HCT116 (cell line): ENCODE measurements around the gene PPP1R13L. TPM values are rescaled to one million over a fixed set of nuclear protein-coding genes. Genes with fewer than 3 reads are reported as not detected.

Experiments used
- ATAC-seq: fragments of 200-7000 bp; cut with Tn5 transposase; 2 replicates; pipeline ENCODE4 v1.9.1; 2020; ENCODE audit warnings: mild to moderate bottlenecking, moderate library complexity
- BruUV-seq: library from RNA; stranded (reverse); fragments of 400-500 nt; replicated peaks from 2 replicates; lab custom pipeline; 2021; lab: Mats Ljungman, UMichigan
- CTCF ChIA-PET: fragments of 300-600 bp; sonication (Branson Sonifier 250); formaldehyde crosslinking; loops from one replicate; lab custom pipeline; 2021; ENCODE audit warnings: antibody characterized with exemption; lab: Charles Lee
- POLR2A ChIA-PET: fragments of 300-600, 350-600 bp; sonication (Branson Sonifier 250); formaldehyde crosslinking; loops from one replicate; lab custom pipeline; 2021; ENCODE audit warnings: antibody characterized with exemption; lab: Charles Lee
- RAD21 ChIA-PET, 2 experiments: fragments of 300-600 bp; sonication (Branson Sonifier 250); formaldehyde crosslinking; loops; one replicate each; lab custom pipeline; 2023; ENCODE audit warnings: low total read pairs in 2 of 2; ENCODE audit not compliant: uncharacterized antibody in 2 of 2, unreplicated experiment in 2 of 2, low non-redundant PET in 1 of 2; lab: Charles Lee
- DNase-seq: peaks from one replicate; pipeline ENCODE4 v3.0.0-alpha.2; 2010; ENCODE audit warnings: low read depth, low spot score
- H2AFZ ChIP-seq: fragments of 200-600 bp; shearing (Covaris generic), sonication (generic); 2 replicates; pipeline ENCODE4 v1.6.1; 2017; ENCODE audit warnings: low read depth, mixed run types, mixed read lengths, antibody characterized with exemption, low read length; ENCODE audit not compliant: poor library complexity, severe bottlenecking
- H3K27ac ChIP-seq: 2 replicates; pipeline ENCODE4 v1.5.1; 2012; ENCODE audit warnings: low read depth, low read length
- H3K27me3 ChIP-seq: fragments of 200-600 bp; sonication (generic); 2 replicates; pipeline ENCODE4 v1.6.1; 2016; ENCODE audit warnings: mixed run types, low read length, mixed read lengths; ENCODE audit not compliant: insufficient read depth
- H3K36me3 ChIP-seq, 2 experiments: fragments of 200-500 bp in 1 of 2; fragments of 200-600 bp in 1 of 2; sonication (Bioruptor generic) in 1 of 2; sonication (generic) in 1 of 2; 2 replicates each; pipeline versions ENCODE4 v1.5.1 to v1.6.1; 2014 to 2016; ENCODE audit warnings: low read length in 2 of 2, inconsistent platforms in 1 of 2, mixed read lengths in 1 of 2, mixed run types in 1 of 2; ENCODE audit not compliant: insufficient read depth in 2 of 2, control insufficient read depth in 1 of 2
- H3K4me1 ChIP-seq, 2 experiments: fragments of 200-600 bp in 1 of 2; sonication (generic) in 1 of 2; 2 replicates each; pipeline versions ENCODE4 v1.5.1 to v1.6.1; 2012 to 2017; ENCODE audit warnings: low read length in 2 of 2, inconsistent platforms in 1 of 2, mild to moderate bottlenecking in 1 of 2, mixed read lengths in 1 of 2, mixed run types in 1 of 2, moderate library complexity in 1 of 2; ENCODE audit not compliant: insufficient read depth in 2 of 2, control insufficient read depth in 1 of 2
- H3K4me2 ChIP-seq: fragments of 200-600 bp; sonication (generic); 2 replicates; pipeline ENCODE4 v1.6.1; 2017; ENCODE audit warnings: mixed run types, low read length, mixed read lengths
- H3K4me3 ChIP-seq, 2 experiments: fragments of 200-600 bp in 1 of 2; sonication (generic) in 1 of 2; replicated peaks in 1 of 2; 2 replicates each; pipeline ENCODE4 v1.5.1; 2011 to 2016; ENCODE audit warnings: low read length in 2 of 2, control low read depth in 1 of 2, low read depth in 1 of 2, mild to moderate bottlenecking in 1 of 2, mixed read lengths in 1 of 2, mixed run types in 1 of 2
- H3K79me2 ChIP-seq: fragments of 200-600 bp; sonication (generic); 2 replicates; pipeline ENCODE4 v1.6.1; 2017; ENCODE audit warnings: mild to moderate bottlenecking, mixed run types, low read length, moderate library complexity, mixed read lengths; ENCODE audit not compliant: insufficient read depth
- H3K9ac ChIP-seq: fragments of 200-600 bp; sonication (generic); 2 replicates; pipeline ENCODE4 v1.6.1; 2016; ENCODE audit warnings: low read length, mixed read lengths
- H3K9me2 ChIP-seq: fragments of 200-600 bp; sonication (generic), shearing (Covaris generic); 2 replicates; pipeline ENCODE4 v1.6.1; 2017; ENCODE audit warnings: mixed run types, mild to moderate bottlenecking, moderate library complexity; ENCODE audit not compliant: insufficient read depth
- H3K9me3 ChIP-seq, 2 experiments: fragments of 200-500 bp in 1 of 2; fragments of 200-600 bp in 1 of 2; sonication (Bioruptor generic) in 1 of 2; sonication (generic) in 1 of 2; 2 replicates each; pipeline ENCODE4 v1.6.1; 2014 to 2017; ENCODE audit warnings: low read length in 2 of 2, mixed read lengths in 2 of 2, inconsistent platforms in 1 of 2, low read depth in 1 of 2, mild to moderate bottlenecking in 1 of 2, mixed run types in 1 of 2, moderate library complexity in 1 of 2; ENCODE audit not compliant: control insufficient read depth in 1 of 2, insufficient read depth in 1 of 2
- H4K20me1 ChIP-seq: fragments of 200-600 bp; sonication (generic), shearing (Covaris generic); 2 replicates; pipeline ENCODE4 v1.6.1; 2017; ENCODE audit warnings: mixed run types, mild to moderate bottlenecking, moderate library complexity; ENCODE audit not compliant: insufficient read depth
- ATF3 ChIP-seq: IDR thresholded peaks from 2 replicates; pipeline ENCODE4 v1.6.1; 2012
- CBX3 ChIP-seq: IDR thresholded peaks from 2 replicates; pipeline ENCODE4 v1.6.1; 2012; ENCODE audit warnings: low read depth
- CTCF ChIP-seq, 3 experiments: fragments of 200-600 bp in 1 of 3; sonication (generic) in 1 of 3; IDR thresholded peaks in 2 of 3; conservative IDR thresholded peaks in 1 of 3; 2 replicates each; pipeline ENCODE4 v1.5.1; 2012 to 2017; ENCODE audit warnings: low read depth in 2 of 3, low read length in 2 of 3, antibody characterized with exemption in 1 of 3, borderline replicate concordance in 1 of 3, control low read depth in 1 of 3, mild to moderate bottlenecking in 1 of 3, mixed read lengths in 1 of 3, mixed run types in 1 of 3, moderate library complexity in 1 of 3; ENCODE audit not compliant: insufficient read depth in 1 of 3
- EGR1 ChIP-seq: IDR thresholded peaks from 2 replicates; pipeline ENCODE4 v1.6.1; 2012; ENCODE audit warnings: low read depth
- ELF1 ChIP-seq: IDR thresholded peaks from 2 replicates; pipeline ENCODE4 v1.6.1; 2012; ENCODE audit warnings: low read depth, borderline replicate concordance
- EZH2 ChIP-seq: fragments of 200-600 bp; sonication (generic); IDR thresholded peaks from 2 replicates; pipeline ENCODE4 v1.6.1; 2017; ENCODE audit warnings: antibody characterized with exemption, mixed run types
- FOSL1 ChIP-seq: IDR thresholded peaks from 2 replicates; pipeline ENCODE4 v1.6.1; 2012; ENCODE audit warnings: low read depth
- JUND ChIP-seq: IDR thresholded peaks from 2 replicates; pipeline ENCODE4 v1.6.1; 2012
- MAX ChIP-seq: IDR thresholded peaks from 2 replicates; pipeline ENCODE4 v1.6.1; 2012
- POLR2A ChIP-seq: IDR thresholded peaks from 2 replicates; pipeline ENCODE4 v1.7.0; 2011; ENCODE audit warnings: borderline replicate concordance; ENCODE audit not compliant: insufficient read depth, insufficient read length; ENCODE audit errors: extremely low read depth
- POLR2AphosphoS5 ChIP-seq: IDR thresholded peaks from 2 replicates; pipeline ENCODE4 v1.6.1; 2011; ENCODE audit warnings: mild to moderate bottlenecking, low read depth, low read length, moderate library complexity
- RAD21 ChIP-seq: IDR thresholded peaks from 2 replicates; pipeline ENCODE4 v1.6.1; 2012; ENCODE audit warnings: low read depth, mild to moderate bottlenecking
- REST ChIP-seq: IDR thresholded peaks from 2 replicates; pipeline ENCODE4 v1.6.1; 2012; ENCODE audit warnings: low read depth
- SP1 ChIP-seq: IDR thresholded peaks from 2 replicates; pipeline ENCODE4 v1.6.1; 2012; ENCODE audit warnings: low read depth
- SRF ChIP-seq: IDR thresholded peaks from 2 replicates; pipeline ENCODE4 v1.6.1; 2012; ENCODE audit warnings: low read depth
- TCF7L2 ChIP-seq: IDR thresholded peaks from 2 replicates; pipeline ENCODE4 v1.7.0; 2011; ENCODE audit warnings: borderline replicate concordance, inconsistent platforms; ENCODE audit not compliant: insufficient read depth, insufficient read length; ENCODE audit errors: extremely low read depth
- ZBTB33 ChIP-seq: IDR thresholded peaks from 2 replicates; pipeline ENCODE4 v1.6.1; 2011; ENCODE audit warnings: mild to moderate bottlenecking, low read length, moderate library complexity; ENCODE audit not compliant: insufficient replicate concordance; ENCODE audit errors: extremely low read depth
- ZFX ChIP-seq: fragments of 450-650 bp; IDR thresholded peaks from 2 replicates; pipeline ENCODE4 v1.6.1; 2017
- ZNF274 ChIP-seq: fragments of 200-500 bp; sonication (Bioruptor generic); IDR thresholded peaks from 2 replicates; pipeline ENCODE4 v1.6.1; 2014; ENCODE audit warnings: mild to moderate bottlenecking, low read depth, low read length, inconsistent platforms
- intact Hi-C: fragments of 100-400 bp; cut with micrococcal nuclease; formaldehyde crosslinking; loops from 2 replicates; pipeline ENCODE4 v1.10.0; 2022
- total RNA-seq: library from RNA; stranded (reverse); gene quantifications from one replicate; pipeline ENCODE4 v1.2.1, GENCODE V29; 2021; ENCODE audit not compliant: unreplicated experiment

Gene PPP1R13L
- total RNA-seq, 1 experiment from 2014 or later, result 89.1 TPM

- ATAC-seq, result peak; percentile 97
- BruUV-seq, result TSS peak; percentile 95
- Histone ChIP-seq H3K36me3 (peaks cover 0 to 3% of the 10 kb centered on the region in 2 experiments; a peak in 1 of 4 replicates), H3K79me2 (peaks cover 15% of the 10 kb centered on the region; the same call in 1 of the 2 replicates), H3K27ac (peak within 1 kb of the TSS; percentile 71), H3K9me2 (no peaks in the 10 kb centered on the region), H4K20me1 (no peaks in the 10 kb centered on the region), H3K4me1 (peaks cover 5 to 21% of the 10 kb centered on the region in 2 experiments; a peak in 3 of 4 replicates), H2AFZ (peak within 1 kb of the TSS; percentile 95), H3K9me3 (no peaks in the 10 kb centered on the region), H3K27me3 (no peaks in the 10 kb centered on the region)
- ChIA-PET POLR2A (no interaction called here), RAD21 (interaction anchor here in 1 of 2 experiments (0.6 kb wide), 1 partner anchor 56 kb away, joined by 3 read pairs; no protein-coding TSS in a partner anchor)
- TF ChIP-seq ZBTB33, result no peak
- TF ChIP-seq EGR1, result no peak
- TF ChIP-seq ATF3, result no peak
- TF ChIP-seq REST, result no peak
- TF ChIP-seq ZNF274, result no peak
- peak; percentile 99 for TF ChIP-seq SP1
- TF ChIP-seq CBX3, result no peak
- no peak for TF ChIP-seq ELF1
- TF ChIP-seq SRF, result no peak
- TF ChIP-seq FOSL1, result no peak
- peak; percentile 33; the same call in 1 of the 2 replicates for TF ChIP-seq ZFX
- no peak for TF ChIP-seq JUND
- no peak for TF ChIP-seq RAD21
- no peak for TF ChIP-seq CTCF (IDR thresholded peaks at IDR 0.05 in 2 of 3, conservative IDR thresholded peaks at IDR 0.05 in 1 of 3; ENCODE audit: borderline replicate concordance in 1 of 3, insufficient read depth in 1 of 3, low read depth in 2 of 3, low read length in 2 of 3)
- no peak; the same call in none of the 2 replicates for TF ChIP-seq POLR2AphosphoS5
- TF ChIP-seq MAX, result no peak
- TF ChIP-seq POLR2A, result peak; percentile 79
- TF ChIP-seq EZH2, result no peak
- TF ChIP-seq TCF7L2, result no peak
- TF ChIP-seq, all 23 proteins: peak for 3
- DNase-seq, result peak; percentile 98
- intact Hi-C loops, result no loop called here
- peak within 1 kb of the TSS; percentile 86 to 90 for H3K4me3 ChIP-seq
- peak within 1 kb of the TSS; percentile 93 for H3K4me2 ChIP-seq
- peak within 1 kb of the TSS; percentile 91 for H3K9ac ChIP-seq
- CTCF ChIA-PET, result interaction anchor here (1.7 to 1.8 kb wide), 2 partner anchors 32 to 115 kb away, joined by 3 to 9 read pairs; no protein-coding TSS in a partner anchor
Measured at GRCh38 chr19:45370410-45371204, 34.3 kb downstream of the PPP1R13L start, which contains the start of gene ERCC2. Gene ERCC2, minus strand, starts transcription at chr19:45370573. Its CDS starts 33 bp downstream, at chr19:45370540.
